Left forelimb (tissue), 1 donor: ENCODE data around the gene ETV6.

Experiments used
- DNase-seq: peaks from one replicate; pipeline ENCODE4 v3.0.0-alpha.2; 2018; ENCODE audit warnings: low spot score

The ETV6 gene

GRCh38 chr12:11830307-11830801, 180.9 kb downstream of the ETV6 start:
- DNase-seq, result no peak

GRCh38 chr12:11832093-11832492, 182.6 kb downstream of the ETV6 start:
- DNase-seq, result no peak

- no peak for DNase-seq
Measured at GRCh38 chr12:11833174-11833895, 183.9 kb downstream of the ETV6 start.

GRCh38 chr12:11834104-11834812, 184.8 kb downstream of the ETV6 start:
- DNase-seq, result no peak

GRCh38 chr12:11834931-11835330, 185.5 kb downstream of the ETV6 start:
- no peak for DNase-seq

GRCh38 chr12:11836282-11837151, 187.0 kb downstream of the ETV6 start:
- DNase-seq, result no peak

GRCh38 chr12:11837216-11837934, 187.9 kb downstream of the ETV6 start:
- no peak for DNase-seq

GRCh38 chr12:11838403-11838802, 188.9 kb downstream of the ETV6 start:
- no peak for DNase-seq

GRCh38 chr12:11839091-11839641, 189.7 kb downstream of the ETV6 start:
- DNase-seq, result no peak

GRCh38 chr12:11840366-11840765, 190.9 kb downstream of the ETV6 start:
- DNase-seq, result no peak

GRCh38 chr12:11846488-11846887, 197.0 kb downstream of the ETV6 start:
- no peak for DNase-seq

- no peak for DNase-seq
Measured at GRCh38 chr12:11847539-11847938, 198.1 kb downstream of the ETV6 start.

- DNase-seq, result no peak
Measured at GRCh38 chr12:11849757-11850504, 200.5 kb downstream of the ETV6 start.

GRCh38 chr12:11853126-11853525, 203.7 kb downstream of the ETV6 start:
- DNase-seq, result no peak

- DNase-seq, result no peak
Measured at GRCh38 chr12:11854011-11854499, 204.6 kb downstream of the ETV6 start.

- DNase-seq, result no peak
Measured at GRCh38 chr12:11855983-11856374, 206.5 kb downstream of the ETV6 start.

- DNase-seq, result no peak
Measured at GRCh38 chr12:11856971-11857370, 207.5 kb downstream of the ETV6 start.

GRCh38 chr12:11859705-11860425, 210.4 kb downstream of the ETV6 start:
- DNase-seq, result no peak

- DNase-seq, result no peak
Measured at GRCh38 chr12:11861155-11861863, 211.8 kb downstream of the ETV6 start.
